Smooth muscle cell (in vitro differentiated cells): ENCODE results near the gene RASSF1. TPM values are rescaled to one million over a fixed set of nuclear protein-coding genes. Genes with fewer than 3 reads are reported as not detected.

Experiments
- DNase-seq: peaks from one replicate; lab custom pipeline; 2025; ENCODE audit not compliant: unreplicated experiment; lab: John Stamatoyannopoulos, UW
- H2AFZ ChIP-seq: fragments of 200-600 bp; sonication (generic); 2 replicates; pipeline ENCODE4 v1.6.0; 2016; ENCODE audit warnings: antibody characterized with exemption, low read depth, mild to moderate bottlenecking
- H3F3A ChIP-seq: fragments of 200-600 bp; sonication (generic); 2 replicates; pipeline ENCODE4 v1.6.0; 2017; ENCODE audit warnings: antibody characterized with exemption, low read depth
- H3K27ac ChIP-seq: fragments of 200-600 bp; sonication (generic); 2 replicates; pipeline ENCODE4 v1.5.1; 2016; ENCODE audit warnings: low read depth, mild to moderate bottlenecking
- H3K27me3 ChIP-seq: fragments of 200-600 bp; sonication (generic); 2 replicates; pipeline ENCODE4 v1.6.1; 2016; ENCODE audit warnings: low read depth, mild to moderate bottlenecking
- H3K36me3 ChIP-seq: fragments of 200-600 bp; sonication (generic); 2 replicates; pipeline ENCODE4 v1.5.1; 2016; ENCODE audit warnings: low read depth
- H3K4me1 ChIP-seq: fragments of 200-600 bp; sonication (generic); 2 replicates; pipeline ENCODE4 v1.5.1; 2016; ENCODE audit warnings: low read depth
- H3K4me2 ChIP-seq: fragments of 200-600 bp; sonication (generic); 2 replicates; pipeline ENCODE4 v1.6.0; 2016; ENCODE audit warnings: mild to moderate bottlenecking
- H3K4me3 ChIP-seq: fragments of 200-600 bp; sonication (generic); 2 replicates; pipeline ENCODE4 v1.5.1; 2016; ENCODE audit warnings: mild to moderate bottlenecking
- H3K79me2 ChIP-seq: fragments of 200-600 bp; sonication (generic); 2 replicates; pipeline ENCODE4 v1.6.0; 2016; ENCODE audit warnings: low read depth, mild to moderate bottlenecking
- H3K9ac ChIP-seq: fragments of 200-600 bp; sonication (generic); 2 replicates; pipeline ENCODE4 v1.6.0; 2016; ENCODE audit warnings: low read depth
- H3K9me3 ChIP-seq: fragments of 200-600 bp; sonication (generic); replicated peaks from 2 replicates; pipeline ENCODE4 v1.5.1; 2016; ENCODE audit warnings: low read depth
- H4K20me1 ChIP-seq: fragments of 200-600 bp; sonication (generic); 2 replicates; pipeline ENCODE4 v1.6.0; 2016; ENCODE audit warnings: low read depth
- WGBS: methylation state at CpG from one replicate; pipeline ENCODE4 v1.1.7; 2016; ENCODE audit warnings: low lambda C conversion rate; 5-methylcytosine and 5-hydroxymethylcytosine counted together
- polyA plus RNA-seq: library from polyadenylated mRNA; unstranded; fragments of >200 nt; fragmentation: Nextera tagmentation; extraction: Ambion mirVana; gene quantifications from 2 replicates; pipeline ENCODE4 v1.2.1, GENCODE V29; 2016
- total RNA-seq: library from RNA; depleted of rRNA; stranded (reverse); fragments of >200 nt; gene quantifications from 2 replicates; pipeline ENCODE4 v1.2.3, GENCODE V29; 2014
- TF ChIP-seq, protein P1 (sequence below): fragments of 200-600 bp; sonication (generic); IDR thresholded peaks from 2 replicates; pipeline ENCODE4 v1.5.1; 2017; ENCODE audit warnings: borderline replicate concordance, mild to moderate bottlenecking, antibody characterized with exemption; ENCODE audit not compliant: insufficient read depth, poor library complexity, severe bottlenecking

RASSF1 gene
- total and polyA plus RNA-seq, 2 experiments from 2014 or later, result 27.6 to 58.5 TPM

DNA sequence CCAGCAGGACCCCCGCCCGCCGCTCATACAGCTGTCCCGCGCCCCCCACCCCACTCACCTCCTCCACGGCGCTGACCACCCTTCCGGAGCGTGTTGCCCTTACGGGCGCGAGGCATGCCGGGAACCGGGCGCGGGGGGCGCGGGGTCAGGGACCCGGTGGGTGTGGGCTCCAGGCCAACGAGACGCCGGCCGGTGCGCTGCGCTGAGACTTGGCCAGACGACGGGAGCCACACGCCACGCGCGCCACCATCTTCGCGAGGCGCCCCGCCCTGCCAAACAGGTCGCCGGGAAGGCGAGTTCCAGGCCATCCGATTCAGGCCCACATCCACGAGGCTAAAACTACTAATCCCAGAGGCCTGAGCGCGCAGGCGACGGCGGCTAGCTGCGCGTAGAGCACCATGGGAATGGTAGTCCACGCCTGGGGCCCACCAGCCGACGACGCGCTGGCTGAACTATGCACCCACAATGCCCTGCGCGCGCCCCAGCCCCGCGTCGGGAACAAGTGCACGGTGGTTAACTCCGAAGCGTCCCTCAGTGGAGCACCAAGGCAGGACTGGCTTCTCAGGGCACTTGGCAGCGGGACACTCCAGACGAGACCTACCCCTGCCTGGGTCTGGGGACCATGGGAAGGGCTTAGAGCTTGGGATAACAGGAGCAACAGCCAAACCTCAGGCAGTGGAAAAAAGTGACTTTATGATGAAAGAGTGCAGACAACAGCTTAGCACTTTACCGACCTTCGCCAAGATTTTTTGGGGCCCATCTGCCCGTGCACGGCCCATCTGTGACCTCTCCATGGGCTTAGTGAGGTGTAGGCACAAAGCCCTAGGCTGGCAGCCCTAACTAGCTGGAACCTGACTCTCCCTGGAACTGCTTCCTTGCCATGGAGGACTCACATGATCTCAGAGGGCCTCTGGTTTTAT lies 48.2 kb downstream of the RASSF1 start, which contains the start of gene IFRD2:
Gene IFRD2, minus strand, starts transcription at position 271 of the 920 bp plus-strand sequence. Its CDS starts 155 bp downstream, at position 116.
- no peaks in the 10 kb centered on the region for H4K20me1 ChIP-seq
- DNase-seq, result peak; percentile 78
- H3K79me2 ChIP-seq, result peaks cover 11% of the 10 kb centered on the region
- no peaks in the 10 kb centered on the region for H3K36me3 ChIP-seq
- H3K9me3 ChIP-seq, result no peaks in the 10 kb centered on the region
- 7% methylated on average over 51 of the region's 67 CpGs for WGBS
- H3K4me2 ChIP-seq, result peak within 1 kb of the TSS; percentile 98
- peak within 1 kb of the TSS; percentile 89 for H3K9ac ChIP-seq
- TF ChIP-seq, protein P1, sequence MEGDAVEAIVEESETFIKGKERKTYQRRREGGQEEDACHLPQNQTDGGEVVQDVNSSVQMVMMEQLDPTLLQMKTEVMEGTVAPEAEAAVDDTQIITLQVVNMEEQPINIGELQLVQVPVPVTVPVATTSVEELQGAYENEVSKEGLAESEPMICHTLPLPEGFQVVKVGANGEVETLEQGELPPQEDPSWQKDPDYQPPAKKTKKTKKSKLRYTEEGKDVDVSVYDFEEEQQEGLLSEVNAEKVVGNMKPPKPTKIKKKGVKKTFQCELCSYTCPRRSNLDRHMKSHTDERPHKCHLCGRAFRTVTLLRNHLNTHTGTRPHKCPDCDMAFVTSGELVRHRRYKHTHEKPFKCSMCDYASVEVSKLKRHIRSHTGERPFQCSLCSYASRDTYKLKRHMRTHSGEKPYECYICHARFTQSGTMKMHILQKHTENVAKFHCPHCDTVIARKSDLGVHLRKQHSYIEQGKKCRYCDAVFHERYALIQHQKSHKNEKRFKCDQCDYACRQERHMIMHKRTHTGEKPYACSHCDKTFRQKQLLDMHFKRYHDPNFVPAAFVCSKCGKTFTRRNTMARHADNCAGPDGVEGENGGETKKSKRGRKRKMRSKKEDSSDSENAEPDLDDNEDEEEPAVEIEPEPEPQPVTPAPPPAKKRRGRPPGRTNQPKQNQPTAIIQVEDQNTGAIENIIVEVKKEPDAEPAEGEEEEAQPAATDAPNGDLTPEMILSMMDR, result no peak
- H3K27me3 ChIP-seq, result no peaks in the 10 kb centered on the region
- H3F3A ChIP-seq, result no peaks in the 10 kb centered on the region
- peaks cover 10% of the 10 kb centered on the region for H3K4me1 ChIP-seq
- H3K4me3 ChIP-seq, result peak within 1 kb of the TSS; percentile 84
- H3K27ac ChIP-seq, result peak within 1 kb of the TSS; percentile 72
- H2AFZ ChIP-seq, result peak within 1 kb of the TSS; percentile 47

DNA sequence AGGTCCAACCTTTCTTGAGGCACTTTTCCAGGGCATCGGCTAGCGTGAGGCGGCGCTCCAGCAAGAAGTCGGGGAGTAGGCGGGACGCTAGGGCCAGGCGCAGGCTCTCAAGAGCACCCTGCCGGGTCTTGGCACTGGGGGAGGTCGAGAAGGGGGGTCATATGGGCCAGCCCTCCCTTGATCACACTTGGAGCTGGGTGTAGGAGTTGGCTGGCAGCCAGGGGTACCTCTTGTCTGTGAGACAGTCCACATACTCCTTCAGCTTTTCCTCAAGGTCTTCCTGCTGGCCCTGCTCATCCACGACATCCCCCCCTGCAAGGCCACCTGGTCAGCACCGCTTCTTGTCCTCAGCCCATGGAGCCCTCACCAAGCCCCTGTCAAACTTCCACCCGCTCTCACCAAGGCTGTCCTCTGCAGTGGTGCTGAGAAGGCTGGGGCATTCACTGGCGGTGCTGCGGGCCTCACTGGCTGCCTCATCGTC lies 50.4 kb downstream of the RASSF1 start:
- Histone ChIP-seq H4K20me1 (no peaks in the 10 kb centered on the region), H2AFZ (no peak overlapping the region), H3K79me2 (peaks cover 11% of the 10 kb centered on the region), H3K4me3 (no peak overlapping the region), H3K36me3 (no peaks in the 10 kb centered on the region), H3K4me2 (no peak overlapping the region), H3K4me1 (peaks cover 10% of the 10 kb centered on the region), H3F3A (no peaks in the 10 kb centered on the region), H3K9ac (no peak overlapping the region), H3K27ac (no peak overlapping the region), H3K27me3 (no peaks in the 10 kb centered on the region), H3K9me3 (no peaks in the 10 kb centered on the region)
- WGBS, result 96% methylated on average over 16 of the region's 16 CpGs
- TF ChIP-seq, protein P1, result no peak
- DNase-seq, result no peak

DNA sequence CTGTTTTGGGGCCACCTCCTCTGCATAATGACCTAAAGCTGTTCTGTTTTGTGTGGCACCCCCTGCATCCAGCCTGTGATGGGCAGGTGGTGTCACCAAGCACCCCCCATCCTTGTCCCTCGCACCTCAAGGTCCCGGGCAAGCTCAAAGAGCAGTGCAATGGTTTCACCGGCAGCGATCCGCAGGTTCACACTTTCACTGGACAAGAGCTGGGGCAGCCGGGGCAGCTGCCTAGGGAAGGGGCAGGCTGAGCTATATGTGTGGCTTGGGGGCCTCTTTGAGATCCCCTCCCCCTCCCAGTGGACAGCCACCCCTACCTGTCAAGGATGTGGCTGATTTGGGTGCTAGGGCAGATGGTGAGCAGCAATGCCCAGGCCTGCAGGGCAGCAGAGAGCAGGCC lies 51.5 kb downstream of the RASSF1 start:
- no peak overlapping the region for H3K27ac ChIP-seq
- no peaks in the 10 kb centered on the region for H4K20me1 ChIP-seq
- TF ChIP-seq, protein P1, result no peak
- H3K4me2 ChIP-seq, result no peak overlapping the region
- H3K79me2 ChIP-seq, result peaks cover 11% of the 10 kb centered on the region
- H3K9ac ChIP-seq, result no peak overlapping the region
- WGBS, result 99% methylated on average over 6 of the region's 6 CpGs
- no peaks in the 10 kb centered on the region for H3K36me3 ChIP-seq
- no peak overlapping the region for H3K4me3 ChIP-seq
- no peak for DNase-seq
- no peaks in the 10 kb centered on the region for H3K27me3 ChIP-seq
- H3K4me1 ChIP-seq, result peaks cover 10% of the 10 kb centered on the region
- no peaks in the 10 kb centered on the region for H3F3A ChIP-seq
- H2AFZ ChIP-seq, result no peak overlapping the region
- no peaks in the 10 kb centered on the region for H3K9me3 ChIP-seq
